Globus pallidus (tissue), 1 donor: ENCODE results near the gene SYNGR2.
"Not testable (repeated sequence)": the region's sequence is repeated elsewhere in the genome, so short reads cannot be mapped to it uniquely, and the experiment has no call there.

Source experiments
- DNase-seq: peaks from one replicate; pipeline ENCODE4 v3.0.0-alpha.2; 2015; ENCODE audit warnings: low spot score

Gene SYNGR2

DNA sequence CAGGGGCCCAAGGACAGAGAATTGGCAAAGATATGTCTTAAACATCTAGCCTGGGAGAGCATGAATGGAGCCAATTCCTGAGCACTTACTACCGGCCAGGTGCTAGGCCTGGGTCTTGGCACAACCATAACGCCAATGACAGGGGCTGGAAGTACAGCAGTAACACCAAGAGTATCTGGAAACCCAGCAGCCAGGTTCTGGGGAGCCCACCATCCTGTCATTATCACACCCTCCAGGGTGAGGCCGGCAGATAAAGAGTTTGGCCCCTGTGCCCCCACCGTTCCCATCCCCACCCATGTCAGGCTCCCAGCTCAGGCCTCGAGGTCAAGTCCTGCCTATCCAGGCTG is 38.3 kb upstream of the SYNGR2 start:
- no peak for DNase-seq

GRCh38 chr17:78130437-78131101 is 37.8 kb upstream of the SYNGR2 start, which contains the start of gene TMC8:
TSS of gene TMC8 (plus strand) at chr17:78130771. CDS start at chr17:78131589, 818 bp downstream.
- DNase-seq: no peak

GRCh38 chr17:78131172-78132083 is 37.0 kb upstream of the SYNGR2 start:
- DNase-seq: no peak

DNA sequence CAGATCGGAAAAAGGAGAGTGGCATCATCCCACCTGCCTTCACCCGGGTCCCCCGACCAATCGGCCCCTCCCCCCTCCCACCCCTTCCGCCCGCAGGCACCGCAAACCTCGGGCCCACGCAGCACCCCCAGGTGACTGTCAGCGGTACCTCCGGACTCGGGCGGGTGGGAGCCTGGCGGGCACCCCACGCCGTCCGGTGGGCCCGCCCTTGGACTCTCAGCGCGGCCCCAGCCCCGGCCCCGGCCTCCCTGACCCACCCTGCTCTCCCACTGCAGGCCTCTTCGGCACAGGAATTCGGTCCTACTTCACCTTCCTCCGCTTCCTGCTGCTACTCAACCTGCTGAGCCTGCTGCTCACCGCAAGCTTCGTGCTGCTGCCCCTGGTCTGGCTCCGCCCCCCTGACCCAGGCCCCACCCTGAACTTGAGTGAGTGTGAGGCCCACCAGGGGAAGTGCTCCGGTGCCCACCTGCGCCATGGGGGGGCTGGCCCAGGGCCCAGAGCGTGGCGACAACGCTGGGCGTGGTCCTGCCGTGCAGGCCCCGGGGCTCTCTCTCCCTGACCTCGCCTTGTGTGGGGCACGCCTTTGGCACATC is 36.2 kb upstream of the SYNGR2 start:
- no peak for DNase-seq

DNA sequence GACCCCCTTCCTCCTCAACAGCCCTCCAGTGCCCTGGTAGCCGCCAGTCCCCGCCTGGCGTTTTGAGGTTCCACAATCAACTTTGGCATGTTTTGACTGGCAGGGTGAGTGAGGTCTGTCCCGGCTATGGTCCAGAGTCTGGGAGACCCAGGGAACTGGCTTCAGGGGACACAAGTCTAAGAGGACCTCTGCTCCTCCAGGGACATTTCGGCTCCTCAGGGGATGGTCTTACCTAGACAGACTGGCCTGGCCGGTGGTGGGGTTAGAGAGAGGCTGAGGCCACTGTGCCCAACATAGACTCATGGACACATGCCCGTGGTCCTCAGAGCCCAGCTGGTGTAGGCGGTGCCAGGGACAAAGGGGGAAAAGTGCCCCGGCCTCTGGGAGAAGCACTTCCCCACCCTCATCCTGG is 35.6 kb upstream of the SYNGR2 start:
- no peak for DNase-seq

DNA sequence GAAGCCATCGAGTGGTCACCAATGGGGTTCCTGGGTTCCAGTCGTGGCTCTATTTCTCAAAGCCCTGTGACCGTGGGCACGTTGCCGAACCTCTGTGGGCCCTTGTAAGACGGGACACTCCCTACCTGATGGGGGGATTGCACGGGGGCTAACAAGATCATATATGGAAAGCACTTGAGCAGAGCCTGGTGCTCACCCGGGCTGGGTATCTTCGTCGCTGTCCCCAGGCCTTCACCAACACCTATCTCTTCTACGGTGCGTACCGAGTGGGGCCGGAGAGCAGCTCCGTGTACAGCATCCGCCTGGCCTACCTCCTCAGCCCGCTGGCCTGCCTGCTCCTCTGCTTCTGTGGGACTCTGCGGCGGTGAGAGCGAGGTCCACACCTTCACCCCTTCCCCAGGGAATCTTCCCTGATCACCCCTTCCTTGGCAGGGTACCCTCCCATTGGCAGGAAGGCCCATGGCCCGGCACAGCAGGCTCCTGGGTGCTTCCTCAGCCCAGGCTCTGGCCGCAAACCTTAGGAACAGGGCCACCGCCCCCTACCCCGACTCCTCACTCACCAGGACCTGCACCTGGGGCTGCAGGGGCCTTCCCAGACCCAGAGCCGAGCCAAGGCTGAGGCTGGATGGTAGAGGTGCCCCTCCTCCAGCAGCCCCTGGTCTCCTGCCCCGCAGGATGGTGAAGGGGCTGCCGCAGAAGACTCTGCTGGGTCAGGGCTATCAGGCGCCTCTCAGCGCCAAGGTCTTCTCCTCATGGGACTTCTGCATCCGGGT is 35.0 kb upstream of the SYNGR2 start:
- no peak for DNase-seq

GRCh38 chr17:78133971-78134898 is 34.1 kb upstream of the SYNGR2 start:
- DNase-seq: no peak

- DNase-seq: no peak
Measured at GRCh38 chr17:78134899-78135385, 33.4 kb upstream of the SYNGR2 start.

DNA sequence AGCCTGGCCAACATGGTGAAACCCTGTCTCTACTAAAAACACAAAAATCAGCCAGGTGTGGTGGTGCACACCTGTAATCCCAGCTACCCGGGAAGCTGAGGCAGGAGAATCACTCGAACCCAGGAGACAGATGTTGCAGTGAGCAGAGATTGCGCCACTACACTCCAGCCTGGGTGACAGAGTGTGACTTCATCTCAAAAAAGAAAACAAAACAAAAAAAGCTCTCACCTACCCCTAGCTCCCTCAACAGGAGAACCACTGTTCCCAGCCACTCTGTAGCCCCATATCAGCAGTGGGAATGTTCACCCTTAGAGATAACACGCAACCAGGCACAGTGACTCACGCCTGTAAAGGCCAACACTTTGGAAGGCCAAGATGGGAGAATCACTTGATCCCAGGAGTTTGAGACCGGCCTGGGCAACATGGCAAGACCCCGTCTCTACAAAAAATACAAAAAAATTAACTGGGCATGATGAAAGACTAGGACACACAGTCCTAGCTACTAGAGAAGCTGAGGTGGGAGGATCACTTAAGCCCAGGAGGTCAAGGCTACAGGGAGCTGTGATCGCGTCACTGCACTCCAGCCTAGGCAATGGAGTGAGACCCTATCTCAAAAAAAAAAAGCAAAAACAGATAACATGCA is 32.4 kb upstream of the SYNGR2 start:
- DNase-seq: no peak

DNA sequence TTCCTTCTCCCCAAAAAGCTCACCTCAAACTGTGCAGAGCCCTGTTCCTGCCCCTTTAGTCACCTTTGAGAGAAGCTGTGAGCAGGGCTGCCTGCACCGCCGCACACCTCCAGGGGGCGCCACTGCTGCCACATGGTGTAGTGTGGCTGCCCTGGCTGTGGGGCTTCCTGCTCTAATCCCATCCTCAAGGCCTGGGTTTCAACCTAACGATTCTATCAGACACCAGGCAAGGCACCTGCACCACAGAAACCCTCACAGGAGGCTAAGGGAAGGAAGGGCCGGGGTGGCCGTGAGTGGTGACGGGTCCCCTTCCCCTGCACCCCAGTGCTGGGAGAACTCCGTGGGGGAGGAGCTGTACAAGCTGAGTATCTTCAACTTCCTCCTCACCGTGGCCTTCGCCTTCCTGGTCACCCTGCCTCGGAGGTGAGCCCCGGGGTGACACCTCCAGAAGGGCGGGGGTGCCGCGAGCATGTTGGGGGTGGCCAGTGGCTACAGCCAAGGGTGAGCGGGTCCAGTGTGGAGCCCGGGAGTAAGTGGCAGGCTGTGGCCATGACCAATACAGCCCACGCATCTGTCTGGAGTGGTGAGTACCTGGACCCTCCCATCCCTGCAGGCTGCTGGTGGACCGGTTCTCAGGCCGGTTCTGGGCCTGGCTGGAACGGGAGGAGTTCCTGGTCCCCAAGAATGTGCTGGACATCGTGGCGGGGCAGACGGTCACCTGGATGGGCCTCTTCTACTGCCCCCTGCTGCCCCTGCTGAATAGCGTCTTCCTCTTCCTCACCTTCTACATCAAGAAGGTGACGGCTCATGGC is 30.8 kb upstream of the SYNGR2 start:
- DNase-seq: no peak

DNA sequence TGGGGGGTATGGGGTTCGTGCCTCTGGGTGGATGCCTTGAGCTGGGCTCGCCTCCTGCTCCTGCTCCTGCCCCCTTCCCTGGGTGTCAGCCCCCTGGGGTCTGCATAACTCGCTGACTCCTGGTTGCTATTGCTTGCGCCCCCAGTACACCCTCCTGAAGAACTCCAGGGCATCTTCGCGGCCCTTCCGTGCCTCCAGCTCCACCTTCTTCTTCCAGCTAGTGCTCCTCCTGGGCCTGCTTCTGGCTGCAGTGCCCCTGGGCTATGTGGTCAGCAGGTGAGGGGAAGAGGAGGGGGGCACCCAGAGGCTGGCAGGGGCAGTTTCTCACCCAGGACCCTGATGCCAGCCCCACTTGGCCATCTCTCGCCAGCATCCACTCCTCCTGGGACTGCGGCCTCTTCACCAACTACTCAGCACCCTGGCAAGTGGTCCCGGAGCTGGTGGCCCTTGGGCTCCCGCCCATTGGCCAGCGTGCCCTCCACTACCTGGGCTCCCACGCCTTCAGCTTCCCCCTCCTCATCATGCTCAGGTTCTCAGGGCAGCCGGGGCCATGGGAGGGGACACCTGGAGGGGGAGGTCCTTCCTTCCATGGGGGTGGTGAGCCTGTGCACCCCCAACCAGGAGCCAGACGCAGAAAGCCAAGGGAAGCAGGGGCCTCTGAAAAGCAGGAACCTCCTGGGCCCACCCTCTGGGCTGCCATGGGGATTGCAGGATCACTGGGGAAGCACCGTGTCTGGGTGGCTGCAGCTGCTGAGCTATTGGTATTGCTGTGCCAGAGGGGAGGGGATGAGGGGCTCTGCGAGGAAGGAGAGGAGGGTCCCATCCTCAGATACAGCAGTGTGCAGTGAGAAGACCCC is 29.9 kb upstream of the SYNGR2 start:
- no peak for DNase-seq

GRCh38 chr17:78139861-78140168 is 28.6 kb upstream of the SYNGR2 start:
- DNase-seq: not testable (repeated sequence)

- no peak for DNase-seq
Measured at GRCh38 chr17:78140169-78141051, 28.0 kb upstream of the SYNGR2 start.

GRCh38 chr17:78141437-78142118 is 26.8 kb upstream of the SYNGR2 start:
- no peak for DNase-seq

GRCh38 chr17:78142119-78142861 is 26.1 kb upstream of the SYNGR2 start:
- no peak for DNase-seq
